ENCODE results near the gene CLEC12A.
A peak's percentile ranks its signal among the peaks of the same experiment; 100 is the strongest.

DNA sequence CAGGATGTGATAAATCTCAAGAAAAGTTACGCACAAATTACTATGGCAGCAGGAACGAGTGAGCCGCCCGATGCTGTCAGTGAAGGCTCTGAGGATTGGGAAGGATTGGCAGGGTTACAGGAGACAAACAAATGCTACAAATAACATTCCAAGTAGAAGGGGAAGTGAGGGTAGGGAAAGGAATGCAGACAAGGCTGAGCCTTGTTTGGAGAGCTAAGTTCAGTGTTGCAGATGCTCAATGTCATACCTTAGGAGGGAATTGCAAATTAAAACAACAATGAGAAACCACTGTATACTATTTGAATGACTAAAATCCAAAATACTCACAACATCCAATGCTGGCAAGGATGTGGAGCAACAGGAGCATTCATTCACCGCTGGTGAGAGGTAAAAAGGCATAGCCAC is 60.6 kb downstream of the CLEC12A start:
- peak; percentile 71 for TF ChIP-seq CEBPB (IDR thresholded peaks at IDR 0.05; ENCODE audit: low read depth, low read length)
- TF ChIP-seq RFX5 (IDR thresholded peaks at IDR 0.05; ENCODE audit: low read depth, low read length) = no peak
- TF ChIP-seq, protein P1, sequence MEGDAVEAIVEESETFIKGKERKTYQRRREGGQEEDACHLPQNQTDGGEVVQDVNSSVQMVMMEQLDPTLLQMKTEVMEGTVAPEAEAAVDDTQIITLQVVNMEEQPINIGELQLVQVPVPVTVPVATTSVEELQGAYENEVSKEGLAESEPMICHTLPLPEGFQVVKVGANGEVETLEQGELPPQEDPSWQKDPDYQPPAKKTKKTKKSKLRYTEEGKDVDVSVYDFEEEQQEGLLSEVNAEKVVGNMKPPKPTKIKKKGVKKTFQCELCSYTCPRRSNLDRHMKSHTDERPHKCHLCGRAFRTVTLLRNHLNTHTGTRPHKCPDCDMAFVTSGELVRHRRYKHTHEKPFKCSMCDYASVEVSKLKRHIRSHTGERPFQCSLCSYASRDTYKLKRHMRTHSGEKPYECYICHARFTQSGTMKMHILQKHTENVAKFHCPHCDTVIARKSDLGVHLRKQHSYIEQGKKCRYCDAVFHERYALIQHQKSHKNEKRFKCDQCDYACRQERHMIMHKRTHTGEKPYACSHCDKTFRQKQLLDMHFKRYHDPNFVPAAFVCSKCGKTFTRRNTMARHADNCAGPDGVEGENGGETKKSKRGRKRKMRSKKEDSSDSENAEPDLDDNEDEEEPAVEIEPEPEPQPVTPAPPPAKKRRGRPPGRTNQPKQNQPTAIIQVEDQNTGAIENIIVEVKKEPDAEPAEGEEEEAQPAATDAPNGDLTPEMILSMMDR (conservative IDR thresholded peaks at IDR 0.05; ENCODE audit: low read depth, low read length) = no peak
- TF ChIP-seq POLR2A (IDR thresholded peaks at IDR 0.05; ENCODE audit: low read depth, low read length) = no peak
- TF ChIP-seq, protein P2, sequence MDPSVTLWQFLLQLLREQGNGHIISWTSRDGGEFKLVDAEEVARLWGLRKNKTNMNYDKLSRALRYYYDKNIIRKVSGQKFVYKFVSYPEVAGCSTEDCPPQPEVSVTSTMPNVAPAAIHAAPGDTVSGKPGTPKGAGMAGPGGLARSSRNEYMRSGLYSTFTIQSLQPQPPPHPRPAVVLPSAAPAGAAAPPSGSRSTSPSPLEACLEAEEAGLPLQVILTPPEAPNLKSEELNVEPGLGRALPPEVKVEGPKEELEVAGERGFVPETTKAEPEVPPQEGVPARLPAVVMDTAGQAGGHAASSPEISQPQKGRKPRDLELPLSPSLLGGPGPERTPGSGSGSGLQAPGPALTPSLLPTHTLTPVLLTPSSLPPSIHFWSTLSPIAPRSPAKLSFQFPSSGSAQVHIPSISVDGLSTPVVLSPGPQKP (IDR thresholded peaks at IDR 0.05; ENCODE audit: borderline replicate concordance, low read depth, low read length) = no peak
- no peak for TF ChIP-seq SMC3 (IDR thresholded peaks at IDR 0.05; ENCODE audit: low read depth, low read length)

All from IMR-90 (cell line).